Ishikawa (cell line): Measurements from ENCODE around the gene SESN1.
A peak's percentile ranks its signal among the peaks of the same experiment; 100 is the strongest.

Experiments
- CEBPB ChIP-seq: IDR thresholded peaks from 2 replicates; pipeline ENCODE4 v1.6.1; 2012
- CREB1 ChIP-seq: IDR thresholded peaks from 2 replicates; pipeline ENCODE4 v1.6.1; 2012; ENCODE audit warnings: low read depth
- EGR1 ChIP-seq: IDR thresholded peaks from 2 replicates; pipeline ENCODE4 v1.6.1; 2012
- EP300 ChIP-seq: IDR thresholded peaks from 2 replicates; pipeline ENCODE4 v1.6.1; 2012; ENCODE audit warnings: borderline replicate concordance
- FOXM1 ChIP-seq: IDR thresholded peaks from 2 replicates; pipeline ENCODE4 v1.6.1; 2012; ENCODE audit warnings: low read depth, borderline replicate concordance
- NFIC ChIP-seq: IDR thresholded peaks from 2 replicates; pipeline ENCODE4 v1.6.1; 2012
- RAD21 ChIP-seq: IDR thresholded peaks from 2 replicates; pipeline ENCODE4 v1.6.1; 2012; ENCODE audit warnings: low read depth
- REST ChIP-seq: IDR thresholded peaks from 2 replicates; pipeline ENCODE4 v1.6.1; 2012; ENCODE audit warnings: low read depth, mild to moderate bottlenecking
- TAF1 ChIP-seq: IDR thresholded peaks from 2 replicates; pipeline ENCODE4 v1.6.1; 2012; ENCODE audit warnings: low read depth, mild to moderate bottlenecking
- TCF12 ChIP-seq: IDR thresholded peaks from 2 replicates; pipeline ENCODE4 v1.6.1; 2012; ENCODE audit warnings: low read depth
- TEAD4 ChIP-seq: IDR thresholded peaks from 2 replicates; pipeline ENCODE4 v1.6.1; 2012
- YY1 ChIP-seq: IDR thresholded peaks from 2 replicates; pipeline ENCODE4 v1.6.1; 2012; ENCODE audit warnings: low read depth
- ZBTB7A ChIP-seq: IDR thresholded peaks from 2 replicates; pipeline ENCODE4 v1.6.1; 2012; ENCODE audit warnings: low read depth
- TF ChIP-seq, protein P1 (sequence below): IDR thresholded peaks from 2 replicates; pipeline ENCODE4 v1.6.1; 2012
- TF ChIP-seq, protein P2 (sequence below): IDR thresholded peaks from 2 replicates; pipeline ENCODE4 v1.6.1; 2012

The SESN1 gene

DNA sequence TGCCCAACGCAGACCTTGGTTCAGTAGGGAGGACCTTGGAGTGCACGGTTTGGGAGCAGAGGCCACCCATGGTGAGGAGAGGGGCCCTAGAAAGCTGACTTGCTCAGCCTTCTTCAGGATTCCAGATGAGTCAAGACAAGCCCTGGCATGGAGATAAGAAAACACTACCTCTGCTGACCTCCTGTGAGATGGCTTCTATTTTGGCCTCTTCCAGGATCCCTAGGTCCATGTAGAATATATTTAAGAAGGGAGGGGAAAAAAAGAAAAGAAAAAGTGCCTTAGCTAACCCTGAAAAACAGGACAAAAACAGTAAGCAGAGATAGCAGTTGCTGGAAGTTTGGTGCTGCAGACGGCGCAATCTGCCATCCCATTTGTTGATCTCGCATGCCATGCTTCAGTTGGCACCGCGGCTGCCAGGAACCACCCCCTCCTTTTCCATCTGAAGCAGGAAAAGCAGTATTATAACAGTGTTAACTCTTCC is 146.4 kb downstream of the SESN1 start:
- peak; percentile 48; the same call in 1 of the 2 replicates for TF ChIP-seq EGR1
- TF ChIP-seq TCF12, result 0 out of 2 replicates have a peak, but pooled peaks have one; percentile 42
- TF ChIP-seq FOXM1, result no peak
- peak; percentile 38; the same call in 1 of the 2 replicates for TF ChIP-seq TEAD4
- TF ChIP-seq CEBPB, result no peak
- no peak for TF ChIP-seq TAF1
- TF ChIP-seq RAD21, result no peak
- TF ChIP-seq, protein P1, sequence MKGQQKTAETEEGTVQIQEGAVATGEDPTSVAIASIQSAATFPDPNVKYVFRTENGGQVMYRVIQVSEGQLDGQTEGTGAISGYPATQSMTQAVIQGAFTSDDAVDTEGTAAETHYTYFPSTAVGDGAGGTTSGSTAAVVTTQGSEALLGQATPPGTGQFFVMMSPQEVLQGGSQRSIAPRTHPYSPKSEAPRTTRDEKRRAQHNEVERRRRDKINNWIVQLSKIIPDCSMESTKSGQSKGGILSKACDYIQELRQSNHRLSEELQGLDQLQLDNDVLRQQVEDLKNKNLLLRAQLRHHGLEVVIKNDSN, result no peak
- no peak for TF ChIP-seq REST
- TF ChIP-seq, protein P2, sequence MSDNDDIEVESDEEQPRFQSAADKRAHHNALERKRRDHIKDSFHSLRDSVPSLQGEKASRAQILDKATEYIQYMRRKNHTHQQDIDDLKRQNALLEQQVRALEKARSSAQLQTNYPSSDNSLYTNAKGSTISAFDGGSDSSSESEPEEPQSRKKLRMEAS, result no peak
- TF ChIP-seq NFIC, result peak; percentile 60
- no peak; the same call in 1 of the 2 replicates for TF ChIP-seq EP300
- TF ChIP-seq CREB1, result no peak
- TF ChIP-seq ZBTB7A, result no peak
- TF ChIP-seq YY1, result no peak

DNA sequence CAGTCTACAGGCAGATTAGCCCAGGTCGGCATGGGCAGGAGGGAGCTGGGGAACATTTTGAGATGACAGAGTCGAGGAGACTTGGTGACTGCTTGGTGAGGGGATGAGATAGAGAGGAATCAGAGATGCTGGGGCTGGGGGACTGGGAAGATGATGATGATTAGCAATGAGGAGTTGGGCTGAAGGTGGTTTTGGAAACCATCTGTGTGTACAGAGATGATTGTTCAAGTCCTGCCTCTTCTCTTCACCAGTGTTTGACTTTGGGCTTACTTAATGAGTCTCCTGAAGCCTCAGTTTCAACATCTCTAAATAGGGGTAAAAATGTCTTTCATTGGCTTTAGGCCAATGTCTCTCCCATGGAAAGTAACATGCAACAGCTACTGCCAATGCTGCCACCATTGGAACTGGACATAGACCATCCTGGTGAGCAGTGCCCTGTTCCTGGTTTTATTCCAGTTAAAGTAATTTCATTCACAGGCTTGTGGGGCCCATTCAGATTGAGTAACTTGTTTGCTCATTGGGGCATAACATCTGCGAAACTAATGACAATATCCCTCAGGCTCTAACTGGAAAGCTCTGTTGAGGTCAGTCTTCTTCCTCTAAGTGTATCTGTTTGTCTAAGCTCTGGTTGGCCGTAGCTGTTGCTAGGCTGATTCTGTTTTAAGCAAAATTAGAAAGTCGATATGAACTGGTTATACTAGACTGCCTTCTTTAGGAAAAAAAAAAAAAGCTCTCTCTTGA is 147.4 kb downstream of the SESN1 start:
- TF ChIP-seq, protein P2, result no peak
- TF ChIP-seq CEBPB (peak; percentile 69; the same call in 1 of the 2 replicates), NFIC (peak; percentile 65), FOXM1 (no peak), EP300 (peak; percentile 58; the same call in 1 of the 2 replicates)
- TF ChIP-seq, protein P1, result no peak

DNA sequence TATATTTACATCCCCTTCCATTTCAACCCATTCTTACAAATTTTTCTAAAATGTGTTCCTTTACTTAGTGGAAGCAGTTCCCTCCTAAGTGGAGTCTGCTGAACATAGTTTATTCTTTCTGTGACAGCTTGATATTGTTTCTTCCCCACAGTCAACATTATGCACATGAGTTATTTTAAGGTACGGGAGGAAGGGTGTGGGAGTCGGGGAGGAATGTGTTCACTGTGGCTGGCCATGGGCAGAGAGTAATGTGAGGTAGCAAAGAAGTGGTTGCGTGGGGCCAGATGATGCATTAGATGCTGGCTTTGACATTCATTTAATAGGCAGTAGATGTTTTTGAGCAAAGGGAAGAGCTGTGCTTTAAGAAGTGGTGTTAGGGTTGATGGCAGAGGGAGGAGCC is 148.0 kb downstream of the SESN1 start:
- TF ChIP-seq REST (no peak), CREB1 (no peak), TEAD4 (peak; percentile 50; the same call in 1 of the 2 replicates), FOXM1 (no peak), RAD21 (no peak), EP300 (peak; percentile 41; the same call in 1 of the 2 replicates), NFIC (no peak)

GRCh38 chr6:108945681-108946159 is 148.9 kb downstream of the SESN1 start:
- no peak for TF ChIP-seq CREB1
- peak; percentile 60 for TF ChIP-seq TEAD4
- TF ChIP-seq, protein P2, result peak; percentile 77
- 0 out of 2 replicates have a peak, but pooled peaks have one; percentile 5 for TF ChIP-seq EGR1
- TF ChIP-seq ZBTB7A, result peak; percentile 80
- peak; percentile 19; the same call in 1 of the 2 replicates for TF ChIP-seq RAD21
- TF ChIP-seq CEBPB, result no peak
- TF ChIP-seq EP300, result peak; percentile 88
- TF ChIP-seq NFIC, result peak; percentile 93
- peak; percentile 65; the same call in 1 of the 2 replicates for TF ChIP-seq YY1
- peak; percentile 75 for TF ChIP-seq FOXM1
- TF ChIP-seq, protein P1, result no peak
- peak; percentile 88 for TF ChIP-seq TCF12
